ENCODE measurements around the gene TEDC1. TPM values are rescaled to one million over a fixed set of nuclear protein-coding genes. Genes with fewer than 3 reads are reported as not detected.

TEDC1 gene
- total RNA-seq, 1 donor: 7.3 TPM

DNA sequence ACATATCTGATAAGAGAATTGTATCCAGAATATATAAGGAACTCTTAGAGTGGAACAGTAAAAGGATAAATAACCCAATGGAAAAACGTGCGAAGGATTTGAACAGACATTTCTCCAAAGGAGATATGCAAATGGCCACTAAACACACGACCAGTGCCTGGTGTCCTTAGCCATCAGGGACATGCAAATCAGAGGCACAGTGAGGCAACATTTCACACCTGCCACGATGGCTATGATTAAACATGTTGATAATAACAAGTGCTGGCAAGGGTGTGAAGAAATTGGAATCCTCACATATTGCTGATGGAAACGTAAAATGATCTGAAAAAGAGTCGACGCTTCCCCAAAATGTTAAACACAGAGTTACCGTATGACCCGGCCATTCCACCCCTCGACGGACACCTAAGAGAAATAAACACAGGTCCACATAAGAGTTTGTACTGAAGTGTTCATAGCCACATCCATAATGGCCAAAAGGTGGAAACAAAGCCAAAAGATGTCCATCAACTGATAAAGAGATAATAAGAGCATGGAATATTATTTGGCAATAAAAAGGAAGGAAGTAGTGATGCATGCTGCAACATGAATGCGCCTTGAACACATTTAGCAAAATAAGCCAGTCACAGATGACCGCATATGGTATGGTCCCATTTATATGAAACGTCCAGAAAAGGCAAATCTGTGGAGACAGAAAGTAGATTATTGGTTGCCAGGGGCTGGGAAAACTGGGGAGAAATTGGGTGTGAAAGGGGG, 29.1 kb downstream of the TEDC1 start:
- DNase-seq (ENCODE audit: low read depth): no peak
- no peak overlapping the region for H3K4me3 ChIP-seq (ENCODE audit: low read depth, low read length)
- TF ChIP-seq, protein P1, sequence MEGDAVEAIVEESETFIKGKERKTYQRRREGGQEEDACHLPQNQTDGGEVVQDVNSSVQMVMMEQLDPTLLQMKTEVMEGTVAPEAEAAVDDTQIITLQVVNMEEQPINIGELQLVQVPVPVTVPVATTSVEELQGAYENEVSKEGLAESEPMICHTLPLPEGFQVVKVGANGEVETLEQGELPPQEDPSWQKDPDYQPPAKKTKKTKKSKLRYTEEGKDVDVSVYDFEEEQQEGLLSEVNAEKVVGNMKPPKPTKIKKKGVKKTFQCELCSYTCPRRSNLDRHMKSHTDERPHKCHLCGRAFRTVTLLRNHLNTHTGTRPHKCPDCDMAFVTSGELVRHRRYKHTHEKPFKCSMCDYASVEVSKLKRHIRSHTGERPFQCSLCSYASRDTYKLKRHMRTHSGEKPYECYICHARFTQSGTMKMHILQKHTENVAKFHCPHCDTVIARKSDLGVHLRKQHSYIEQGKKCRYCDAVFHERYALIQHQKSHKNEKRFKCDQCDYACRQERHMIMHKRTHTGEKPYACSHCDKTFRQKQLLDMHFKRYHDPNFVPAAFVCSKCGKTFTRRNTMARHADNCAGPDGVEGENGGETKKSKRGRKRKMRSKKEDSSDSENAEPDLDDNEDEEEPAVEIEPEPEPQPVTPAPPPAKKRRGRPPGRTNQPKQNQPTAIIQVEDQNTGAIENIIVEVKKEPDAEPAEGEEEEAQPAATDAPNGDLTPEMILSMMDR (IDR thresholded peaks at IDR 0.05; ENCODE audit: insufficient read depth, low read depth, low read length): no peak

DNA sequence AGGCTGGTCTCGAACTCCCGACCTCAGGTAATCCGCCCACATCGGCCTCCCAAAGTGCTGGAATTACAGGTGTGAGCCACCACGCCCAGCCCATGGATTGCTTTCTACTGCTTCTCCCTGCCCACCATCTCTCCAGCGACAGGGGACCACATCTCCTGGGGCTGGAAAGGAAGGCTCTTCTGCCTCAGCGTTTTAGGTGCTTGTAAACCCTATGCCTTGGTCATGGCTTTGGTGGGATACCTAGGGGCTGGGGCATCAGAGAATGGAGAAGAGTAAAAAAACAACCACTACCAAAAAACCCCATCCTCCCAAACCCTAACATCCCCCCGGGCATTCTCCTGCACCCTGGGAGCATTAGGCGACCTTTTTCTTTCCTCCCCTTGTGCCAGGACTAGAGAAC, 34.3 kb downstream of the TEDC1 start:
- no peak for DNase-seq (ENCODE audit: low read depth)
- H3K4me3 ChIP-seq (ENCODE audit: low read depth, low read length): no peak overlapping the region
- TF ChIP-seq, protein P1 (IDR thresholded peaks at IDR 0.05; ENCODE audit: insufficient read depth, low read depth, low read length): no peak

DNA sequence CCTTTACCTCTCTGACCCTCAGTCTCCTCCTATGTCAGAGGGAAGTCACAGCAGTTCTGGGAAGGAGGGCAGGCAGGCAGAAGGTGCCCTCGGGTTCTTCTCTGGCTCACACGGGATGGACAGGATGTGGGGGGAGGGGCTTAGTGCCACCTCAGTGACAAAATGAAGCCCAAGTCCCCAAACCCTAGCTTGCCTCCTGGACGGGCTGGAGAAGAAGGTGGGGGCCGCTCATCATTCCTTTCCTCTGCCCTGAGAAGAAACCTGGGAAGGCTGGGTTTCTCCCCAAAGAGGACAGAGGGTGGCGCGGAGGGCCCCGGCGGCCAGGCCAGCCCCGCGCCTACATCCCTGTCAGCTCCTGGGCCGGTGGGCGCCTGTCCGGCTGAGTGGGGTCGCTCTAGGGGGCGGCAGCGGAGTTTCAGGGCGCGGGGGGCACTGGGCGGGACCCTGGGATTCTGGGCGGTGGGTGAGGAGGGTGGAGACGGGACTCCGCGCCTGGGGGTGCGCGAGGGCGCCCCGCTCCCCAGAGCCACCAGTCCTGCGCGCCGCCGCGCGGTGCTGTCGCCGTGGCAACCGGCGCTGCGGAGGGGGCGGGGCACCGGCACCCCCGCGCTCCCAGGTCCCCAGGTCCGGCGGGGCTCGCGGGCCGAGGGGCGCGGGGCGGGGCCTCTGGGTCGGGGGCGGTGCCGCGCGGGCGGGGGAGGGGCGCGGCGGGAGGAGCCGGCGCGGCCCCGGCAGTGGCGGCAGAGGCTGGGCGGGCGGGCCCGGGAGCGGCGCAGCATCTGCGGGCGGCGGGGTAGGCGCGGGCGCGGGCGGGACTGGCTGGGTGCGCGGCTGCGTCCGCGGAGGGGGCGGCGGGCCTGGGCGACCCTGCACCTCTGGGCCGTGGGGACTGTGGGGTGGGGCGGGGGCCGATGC, 35.1 kb downstream of the TEDC1 start, which contains the start of gene TMEM121:
Gene TMEM121, plus strand, starts transcription at position 723 of the 915 bp plus-strand sequence. CDS start 2,252 bp downstream, outside the sequence.
- TF ChIP-seq, protein P1 (IDR thresholded peaks at IDR 0.05; ENCODE audit: insufficient read depth, low read depth, low read length): no peak
- DNase-seq (ENCODE audit: low read depth): no peak
- H3K4me3 ChIP-seq (ENCODE audit: low read depth, low read length): peak within 1 kb of the TSS; percentile 65

DNA sequence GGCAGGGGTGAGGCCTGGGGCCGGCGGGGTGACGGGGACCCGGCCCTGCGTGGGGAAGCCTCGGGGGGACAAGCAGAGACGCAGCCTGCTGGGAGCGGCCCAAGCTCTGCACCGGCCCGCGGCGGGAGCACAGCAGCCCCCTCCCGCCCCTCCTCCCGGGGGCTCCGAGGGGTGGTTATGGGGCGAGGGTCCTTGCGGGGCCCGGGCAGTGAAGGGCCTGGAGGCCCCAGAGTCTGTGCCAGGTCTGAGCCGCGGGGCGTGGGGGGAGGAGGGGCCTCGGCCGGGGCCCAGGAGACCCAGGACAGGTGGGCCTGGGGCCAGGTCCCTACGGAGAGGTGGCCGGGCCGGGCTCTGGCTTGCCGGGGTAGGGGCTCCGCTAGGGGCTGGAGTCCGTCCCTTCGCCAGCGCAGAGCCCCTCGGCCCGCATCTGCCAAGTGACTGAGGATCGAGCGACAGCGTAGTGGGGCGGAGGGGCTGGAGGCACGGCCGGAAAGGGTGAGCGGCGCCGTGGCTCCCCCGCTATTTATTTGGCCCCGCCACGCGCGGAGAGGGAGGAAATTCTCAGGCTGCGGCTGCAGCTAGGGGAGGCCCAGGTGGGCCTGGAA, 35.8 kb downstream of the TEDC1 start:
- TF ChIP-seq, protein P1 (IDR thresholded peaks at IDR 0.05; ENCODE audit: insufficient read depth, low read depth, low read length): no peak
- no peak for DNase-seq (ENCODE audit: low read depth)
- H3K4me3 ChIP-seq (ENCODE audit: low read depth, low read length): peak overlapping the region; percentile 65

DNA sequence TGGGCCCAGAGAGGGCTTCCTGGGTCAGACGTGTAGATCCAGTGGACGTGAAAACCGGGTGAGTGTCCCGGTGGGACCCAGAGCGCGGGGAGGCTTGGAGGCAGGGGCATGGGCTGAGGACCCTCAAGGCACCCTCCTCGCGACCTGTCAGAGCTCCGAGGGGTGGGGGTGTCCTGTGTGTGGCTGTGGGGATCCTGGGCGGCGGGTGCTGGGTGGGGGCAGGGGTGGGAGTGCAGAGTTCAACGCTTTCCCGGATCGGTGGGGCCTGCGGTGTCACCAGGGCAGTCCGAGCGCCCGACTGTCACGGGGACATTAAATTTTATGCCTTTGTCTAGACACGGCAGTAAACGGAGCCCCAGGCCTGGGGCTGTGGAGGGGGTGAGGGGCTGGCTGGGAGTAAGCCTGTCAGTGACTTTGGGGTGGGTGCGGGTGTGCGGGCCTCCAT, 36.4 kb downstream of the TEDC1 start:
- peak overlapping the region; percentile 65 for H3K4me3 ChIP-seq (ENCODE audit: low read depth, low read length)
- TF ChIP-seq, protein P1 (IDR thresholded peaks at IDR 0.05; ENCODE audit: insufficient read depth, low read depth, low read length): no peak
- no peak for DNase-seq (ENCODE audit: low read depth)

DNA sequence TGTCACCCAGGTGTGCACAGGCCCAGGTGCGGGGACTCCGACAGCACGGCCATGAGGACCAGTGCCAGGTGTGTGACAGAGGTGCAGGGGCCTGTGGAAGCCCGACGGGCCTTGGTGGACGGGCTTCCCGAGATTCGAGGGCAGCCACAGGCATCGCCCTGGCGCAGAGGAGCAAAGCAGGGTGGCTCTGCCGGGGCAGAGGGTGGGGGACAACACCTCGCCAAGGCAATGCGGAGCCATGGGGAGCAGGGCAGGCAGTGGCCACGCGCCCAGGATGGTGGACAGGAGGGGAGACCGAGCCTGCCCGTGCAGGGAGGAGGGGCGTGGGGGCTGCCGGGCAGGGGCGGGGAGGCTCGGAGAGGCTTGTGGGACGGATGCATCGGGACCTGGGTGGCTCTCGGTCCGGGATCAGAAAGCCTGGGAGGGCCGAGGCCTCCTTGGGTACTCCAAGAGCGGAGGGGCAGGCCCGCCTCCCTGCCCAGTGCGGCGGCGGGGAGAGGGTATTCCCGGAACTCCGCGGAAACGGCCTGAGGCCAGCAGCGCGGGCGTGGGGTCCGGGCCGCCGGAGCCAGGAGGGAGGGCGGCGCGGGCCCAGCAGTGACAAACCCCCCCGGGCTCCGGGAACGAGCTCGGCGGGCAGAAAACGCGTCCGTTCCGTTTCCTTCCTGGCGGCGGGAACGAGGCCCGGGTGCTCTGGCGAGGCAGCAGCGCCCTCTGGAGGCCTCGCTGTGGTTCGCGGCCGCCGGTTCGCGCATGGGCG, 37.0 kb downstream of the TEDC1 start:
- DNase-seq (ENCODE audit: low read depth): peak; percentile 67

More for the DNA sequence above, 37.0 kb downstream of the TEDC1 start:
- TF ChIP-seq, protein P1 (IDR thresholded peaks at IDR 0.05; ENCODE audit: insufficient read depth, low read depth, low read length): peak; percentile 73
- peak overlapping the region; percentile 65 for H3K4me3 ChIP-seq (ENCODE audit: low read depth, low read length)

All from fibroblast of villous mesenchyme (primary cell).